HG02763 (cell line): Measurements from ENCODE around the gene KRT32.

Experiments
- ATAC-seq: cut with Tn5 transposase; IDR thresholded peaks from one replicate; pipeline ENCODE4 v1.9.1; 2021; ENCODE audit warnings: mild to moderate bottlenecking, moderate library complexity; ENCODE audit not compliant: unreplicated experiment

KRT32 gene

DNA sequence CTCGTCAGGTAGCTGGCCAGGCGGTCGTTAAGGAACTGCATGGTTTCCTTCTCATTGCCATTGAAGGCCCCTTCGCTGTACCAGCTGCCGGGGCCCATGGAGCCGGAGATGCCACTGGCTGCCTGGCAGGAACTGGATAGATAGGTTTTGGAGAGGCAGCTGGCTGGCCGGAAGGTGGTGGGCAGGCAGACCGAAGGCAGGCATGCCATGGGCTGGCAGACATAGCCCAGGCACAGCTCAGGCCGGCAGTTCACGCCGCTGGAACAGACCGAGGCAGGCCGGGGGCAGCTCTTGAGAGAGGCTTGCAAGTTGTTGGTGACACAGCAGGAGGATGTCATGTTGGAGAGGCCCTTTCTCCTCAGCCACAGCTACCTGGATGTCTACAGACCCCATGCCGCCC lies at the start of gene KRT32:
Gene KRT32, minus strand, starts transcription at position 399 of the 400 bp plus-strand sequence. Its CDS starts 61 bp downstream, at position 338.
- no peak for ATAC-seq

DNA sequence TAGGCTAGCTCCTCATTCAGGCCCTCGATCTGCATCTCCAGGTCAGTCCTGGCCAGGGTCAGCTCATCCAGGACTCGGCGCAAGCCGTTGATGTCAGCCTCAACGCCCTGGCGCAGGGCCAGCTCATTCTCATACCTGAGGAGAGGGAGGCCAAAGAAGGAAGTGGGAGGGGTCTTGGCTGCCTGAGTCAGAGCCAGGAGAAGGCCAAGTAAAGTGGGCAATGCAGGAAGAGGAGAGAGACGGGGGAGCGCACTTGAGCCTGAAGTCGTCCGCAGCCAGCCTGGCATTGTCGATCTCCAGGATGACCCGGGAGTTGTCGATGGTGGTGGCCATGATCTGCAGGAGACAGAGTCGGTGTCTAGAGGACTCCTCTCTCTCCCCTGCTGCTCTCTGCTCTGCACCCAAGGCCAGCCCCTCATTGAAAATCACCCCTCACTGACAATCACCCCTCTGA lies 49.7 kb upstream of the KRT32 start:
- ATAC-seq: no peak

DNA sequence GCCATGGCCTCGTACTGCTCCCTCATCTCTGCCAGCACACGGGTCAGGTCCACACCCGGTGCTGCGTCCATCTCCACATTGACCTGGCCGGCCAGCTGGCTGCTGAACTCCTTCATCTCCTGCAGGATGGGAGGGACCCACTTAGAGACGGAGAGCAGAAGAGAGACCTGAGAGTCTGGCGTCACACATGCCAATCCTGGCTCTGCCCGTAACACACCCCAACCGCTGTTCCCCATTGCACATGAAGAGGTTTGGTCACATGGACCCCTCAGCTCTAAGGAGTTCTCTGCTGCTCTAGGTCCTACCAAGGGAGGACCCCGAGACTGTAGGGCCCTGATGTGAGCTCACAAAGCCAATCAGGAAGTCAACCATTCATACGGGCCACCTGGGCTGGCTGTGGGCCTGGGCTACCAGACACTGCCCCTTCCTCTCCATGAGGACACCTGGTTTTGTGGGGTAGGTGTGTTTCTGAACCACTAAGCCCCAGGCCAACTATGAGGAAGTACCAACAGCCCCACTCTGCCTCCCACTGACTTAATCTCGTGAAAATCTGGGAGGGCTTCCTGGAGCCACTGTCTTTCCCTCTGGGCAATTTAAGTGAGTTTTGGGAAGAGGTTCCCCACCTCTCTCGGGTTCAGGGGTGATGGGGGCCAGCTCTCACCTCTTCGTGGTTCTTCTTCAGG lies 49.1 kb upstream of the KRT32 start:
- no peak for ATAC-seq

DNA sequence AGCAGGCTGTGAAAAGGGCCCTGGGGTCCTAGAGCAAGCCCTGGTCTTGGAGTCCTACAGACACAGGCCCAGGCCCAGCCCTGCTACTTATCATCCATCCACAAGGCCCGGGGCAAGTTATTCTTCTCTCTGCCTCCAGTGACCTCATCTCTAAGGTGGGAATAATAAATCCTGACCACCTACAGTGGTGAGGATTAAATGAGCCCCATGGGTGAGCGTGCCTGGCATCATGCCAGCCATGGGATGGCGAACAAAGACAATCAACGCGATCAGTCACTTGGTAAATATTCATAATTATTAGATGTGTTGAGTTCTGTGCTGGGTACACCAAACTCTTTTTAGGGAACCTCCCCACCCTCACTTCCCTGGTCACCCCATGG lies 46.0 kb upstream of the KRT32 start:
- ATAC-seq: no peak

DNA sequence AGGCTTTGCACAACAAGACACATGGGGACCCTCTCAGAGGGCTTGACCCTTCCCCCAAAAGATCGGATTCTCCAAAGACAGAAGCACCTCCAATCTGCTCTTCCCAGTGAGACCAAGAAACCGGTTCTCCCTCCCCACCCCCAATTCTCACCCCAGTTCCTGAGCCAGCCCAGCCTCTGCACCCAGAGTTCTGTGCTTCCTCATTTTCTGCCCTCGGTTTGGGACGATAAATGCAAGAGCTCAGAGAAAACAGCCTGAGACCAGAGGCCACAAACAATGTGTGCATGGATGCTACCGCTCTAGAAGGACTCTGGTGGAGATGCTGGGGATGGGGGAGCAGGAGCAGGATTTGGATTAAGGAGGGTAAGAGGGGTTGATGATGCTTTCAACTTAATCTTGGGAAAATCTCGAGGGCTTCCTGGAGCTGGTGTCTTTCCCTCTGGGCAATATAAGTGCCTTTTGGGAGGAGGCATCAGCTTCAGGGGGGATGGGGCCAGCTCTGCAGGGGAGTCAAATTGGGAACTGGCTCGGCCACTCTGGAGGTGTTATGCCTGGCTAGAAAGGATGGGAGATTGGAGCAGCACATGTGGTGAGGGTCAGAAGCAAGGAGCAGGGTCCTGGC lies 45.5 kb upstream of the KRT32 start:
- ATAC-seq: no peak

DNA sequence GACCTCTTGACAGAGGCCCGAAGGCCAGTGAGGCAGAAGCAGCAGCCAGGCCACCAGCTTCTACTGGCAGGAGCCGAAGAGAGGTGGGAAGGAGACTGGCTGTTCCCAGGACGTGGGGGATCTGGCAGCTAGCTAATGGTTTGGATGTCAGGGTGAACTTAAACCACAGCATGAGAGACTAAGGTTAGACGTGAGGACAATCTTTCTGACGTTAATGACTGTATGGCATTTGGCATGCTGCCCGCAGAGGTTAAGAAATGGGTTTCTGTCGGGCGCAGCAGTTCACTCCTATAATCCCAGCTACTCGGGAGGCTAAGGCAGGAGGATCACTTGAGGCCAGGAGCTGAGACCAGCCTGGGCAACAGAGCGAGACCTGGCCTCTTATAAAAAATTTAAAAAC lies 44.5 kb upstream of the KRT32 start:
- no peak for ATAC-seq

DNA sequence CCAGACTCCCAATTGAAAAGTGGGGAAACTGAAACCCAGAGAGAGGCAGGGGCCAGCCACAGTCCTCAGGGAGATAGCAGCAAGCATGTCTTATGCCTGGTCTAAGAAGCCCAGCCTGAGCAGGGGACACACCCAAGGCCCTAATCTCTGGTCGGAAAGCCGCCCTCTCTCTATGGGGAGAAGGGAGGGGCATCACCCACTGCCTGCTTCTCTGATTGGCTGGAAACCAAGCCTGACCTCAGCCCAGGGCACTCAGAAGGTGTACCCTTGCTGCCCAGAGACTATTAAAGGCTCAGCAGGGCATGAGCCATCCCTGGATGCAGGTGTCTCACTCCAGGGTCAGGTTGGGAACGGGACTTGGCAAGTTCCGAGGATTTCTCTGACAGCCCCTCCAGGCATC lies 43.9 kb upstream of the KRT32 start:
- ATAC-seq: no peak

DNA sequence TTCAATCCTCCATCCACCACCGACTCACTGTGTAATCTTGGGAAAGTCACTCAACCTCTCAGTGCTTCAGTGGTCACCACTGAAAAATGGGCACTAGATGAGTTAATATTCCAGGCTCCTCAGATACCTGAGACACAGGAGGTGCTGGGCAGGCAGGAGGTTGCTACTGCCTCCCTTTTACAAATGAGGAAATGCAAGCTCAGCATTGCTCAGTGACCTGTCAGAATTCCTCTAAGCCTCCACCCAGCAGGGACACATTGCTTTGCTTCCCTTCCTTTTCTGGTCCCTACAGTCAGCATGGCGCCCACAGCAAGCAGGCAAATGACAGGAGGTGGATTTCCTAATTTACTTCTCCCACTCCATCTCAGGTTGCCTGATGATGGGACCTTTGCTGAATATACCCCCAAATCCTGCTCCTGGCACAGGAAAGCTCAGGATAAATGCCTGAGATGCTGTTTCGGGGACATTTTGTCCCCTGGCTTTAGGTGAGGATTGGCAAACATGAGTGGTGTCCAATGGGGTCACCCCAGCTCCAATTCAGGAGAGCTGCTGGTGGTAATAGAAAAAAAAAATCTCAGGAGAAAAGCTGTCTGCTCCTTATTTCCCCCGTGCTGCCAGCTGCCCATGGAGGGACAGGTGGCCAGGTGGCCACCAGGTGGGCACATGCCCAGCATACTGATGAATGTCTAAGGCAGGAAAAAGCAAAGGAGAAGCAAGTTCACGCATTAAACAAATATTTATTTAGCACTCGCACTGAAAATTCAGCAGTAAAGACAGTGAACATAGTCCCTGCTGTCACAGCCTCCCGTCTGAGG lies 43.3 kb upstream of the KRT32 start:
- no peak for ATAC-seq

DNA sequence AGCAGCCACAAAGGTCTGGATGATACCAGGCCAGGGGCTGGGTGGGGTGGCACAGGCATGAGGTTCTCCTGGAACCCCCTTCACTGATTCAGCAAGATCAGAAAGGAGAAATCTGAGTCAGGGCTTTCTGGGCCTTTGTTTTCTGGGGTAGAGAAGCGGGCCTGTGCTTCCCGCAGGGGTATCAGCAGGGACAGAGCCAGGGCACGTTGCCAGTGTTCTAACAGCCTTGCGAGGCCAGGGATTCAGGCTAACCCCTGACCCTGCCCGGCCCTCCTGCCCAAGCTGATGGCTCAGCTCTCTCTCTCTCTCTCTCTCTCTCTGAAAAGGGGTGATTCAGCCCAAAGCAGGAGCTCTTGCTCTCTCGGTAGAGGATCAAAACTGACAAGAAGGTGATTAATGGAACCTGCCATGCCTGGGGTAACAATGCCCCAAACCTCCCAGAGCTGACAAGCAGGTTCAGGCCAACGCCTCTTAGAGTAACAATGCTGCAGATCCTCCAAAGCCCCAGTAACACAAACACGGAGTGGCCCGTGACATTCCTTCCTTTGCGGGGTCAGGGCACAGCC lies 40.2 kb upstream of the KRT32 start:
- ATAC-seq: no peak

DNA sequence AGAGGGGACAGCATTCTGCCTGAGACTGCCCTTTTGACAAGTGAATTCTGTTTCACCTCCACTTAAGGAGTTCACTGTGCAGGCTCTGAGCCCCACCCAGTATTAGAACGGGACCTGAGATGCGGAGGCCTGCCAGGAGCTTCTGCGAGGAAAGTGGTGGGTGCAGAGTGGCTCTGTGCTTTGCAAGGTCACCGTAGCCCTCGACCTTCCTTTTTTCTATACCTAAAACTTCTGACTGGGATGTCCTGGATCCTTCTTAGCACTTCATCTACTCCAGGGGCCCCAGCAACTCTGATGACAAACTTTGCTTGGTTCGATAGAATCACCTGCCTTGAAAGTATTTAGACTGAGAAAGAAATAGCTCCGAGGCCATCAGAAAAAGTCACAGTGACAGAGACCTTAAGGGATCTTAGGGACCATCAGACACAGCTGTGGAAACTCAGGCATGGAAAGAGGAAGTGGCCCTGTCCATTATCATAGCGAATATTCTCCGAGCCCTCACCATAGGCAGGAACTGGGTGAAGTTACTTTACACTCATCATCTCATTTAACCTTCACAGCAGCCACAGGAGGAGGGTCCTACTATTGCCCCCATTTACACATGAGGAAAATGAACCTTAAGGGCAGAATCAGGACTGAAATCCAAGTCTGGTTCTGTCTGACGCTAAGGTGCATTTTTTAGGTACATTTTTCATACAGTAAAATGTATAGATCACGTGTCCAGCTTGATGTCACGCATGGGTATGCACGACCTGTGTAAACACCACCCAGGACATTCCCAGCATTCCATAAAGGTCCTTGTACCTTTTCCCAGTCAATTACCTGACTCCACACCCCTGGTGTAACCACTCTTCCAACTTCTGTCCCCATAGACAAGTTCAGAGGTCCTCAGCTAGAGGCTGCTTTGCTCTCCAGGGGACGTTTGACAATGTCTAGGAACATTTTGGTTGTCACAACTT lies 38.9 kb upstream of the KRT32 start:
- ATAC-seq: no peak

DNA sequence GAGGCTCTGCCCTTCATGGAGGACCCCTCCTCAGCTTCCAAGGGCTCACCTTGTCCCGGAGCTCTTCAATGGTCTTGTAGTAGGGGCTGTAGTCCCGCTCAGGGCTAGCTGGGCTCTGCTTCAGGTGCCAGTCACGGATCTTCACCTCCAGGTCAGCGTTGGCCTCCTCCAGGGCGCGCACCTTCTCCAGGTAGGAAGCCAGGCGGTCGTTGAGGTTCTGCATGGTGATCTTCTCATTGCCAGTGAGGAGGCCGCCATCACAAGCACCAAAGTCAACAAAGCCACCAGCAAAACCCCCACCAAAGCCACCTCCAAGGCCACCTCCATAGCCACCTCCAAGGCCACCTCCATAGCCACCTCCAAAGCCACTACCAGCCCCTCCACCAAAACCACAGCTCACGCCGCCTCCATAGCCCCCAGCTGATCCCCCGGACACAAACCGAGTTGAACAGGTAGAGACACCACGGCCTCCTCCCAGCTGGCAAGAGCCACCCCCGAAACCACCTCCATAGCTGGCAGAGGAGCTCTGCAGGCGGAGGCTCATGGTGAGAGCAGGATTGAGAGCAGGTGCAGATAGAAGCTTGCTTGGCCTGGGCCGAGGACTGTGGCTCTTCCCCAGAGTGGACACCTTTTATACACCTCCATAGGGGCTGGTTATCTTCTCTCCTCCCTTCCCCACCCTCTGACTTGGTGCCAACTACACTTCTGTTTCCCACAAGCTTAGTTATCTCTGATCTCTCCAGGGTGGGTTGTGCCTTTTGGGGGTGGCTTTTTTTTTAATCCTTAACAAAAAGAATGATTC lies 38.0 kb upstream of the KRT32 start, which contains the start of gene KRT13:
Gene KRT13, minus strand, starts transcription at position 606 of the 802 bp plus-strand sequence. Its CDS starts 62 bp downstream, at position 544.
- ATAC-seq: no peak

DNA sequence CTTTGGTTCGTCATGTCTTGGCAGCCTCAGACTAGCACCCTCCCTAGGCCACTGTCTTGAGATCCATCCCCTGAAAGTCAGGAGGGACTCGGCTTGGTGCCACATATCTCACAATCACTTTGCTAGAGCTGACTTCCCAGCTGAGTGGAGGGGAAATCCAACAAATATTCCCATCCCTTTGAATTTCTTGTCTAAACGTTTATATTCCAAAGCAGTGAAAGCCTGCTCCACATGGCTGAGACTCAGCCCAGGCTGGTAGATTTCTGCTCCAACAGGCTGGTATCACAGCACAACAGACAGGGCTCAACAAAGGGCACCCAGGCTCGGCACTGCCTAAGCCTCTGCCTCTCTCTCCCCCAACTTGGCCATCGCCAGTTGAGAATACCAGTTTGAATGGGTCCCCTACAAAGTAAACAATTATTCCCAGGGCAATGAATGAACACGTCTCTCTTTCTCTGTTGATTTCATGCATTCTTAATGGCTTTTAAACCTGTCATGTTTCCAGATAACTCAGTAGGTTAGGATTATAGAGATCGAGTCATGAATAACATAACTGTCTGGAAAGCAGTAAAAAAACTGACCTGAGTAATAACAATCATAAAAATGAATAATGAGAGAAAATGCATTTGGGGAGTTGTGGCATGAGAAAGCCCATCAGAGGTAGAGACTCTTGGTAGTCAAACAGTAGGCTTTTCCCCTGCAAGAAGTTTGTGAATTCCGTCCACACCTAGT lies 37.2 kb upstream of the KRT32 start:
- no peak for ATAC-seq

DNA sequence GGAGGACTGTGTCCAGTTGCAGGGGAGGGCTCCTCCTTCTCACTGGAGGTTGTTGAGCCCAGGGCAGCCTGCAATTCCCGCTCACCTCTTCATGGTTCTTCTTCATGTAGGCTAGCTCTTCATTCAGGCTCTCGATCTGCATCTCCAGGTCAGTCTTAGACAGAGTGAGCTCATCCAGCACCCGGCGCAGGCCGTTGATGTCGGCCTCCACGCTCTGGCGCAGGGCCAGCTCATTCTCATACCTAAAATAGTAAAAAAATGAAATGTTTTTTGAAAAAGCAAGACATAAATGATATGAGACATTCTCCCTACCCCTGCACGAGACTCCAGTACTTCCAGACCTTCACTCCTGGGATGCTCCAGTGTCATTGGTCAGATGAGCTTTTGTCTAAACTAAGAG lies 36.0 kb upstream of the KRT32 start:
- no peak for ATAC-seq

DNA sequence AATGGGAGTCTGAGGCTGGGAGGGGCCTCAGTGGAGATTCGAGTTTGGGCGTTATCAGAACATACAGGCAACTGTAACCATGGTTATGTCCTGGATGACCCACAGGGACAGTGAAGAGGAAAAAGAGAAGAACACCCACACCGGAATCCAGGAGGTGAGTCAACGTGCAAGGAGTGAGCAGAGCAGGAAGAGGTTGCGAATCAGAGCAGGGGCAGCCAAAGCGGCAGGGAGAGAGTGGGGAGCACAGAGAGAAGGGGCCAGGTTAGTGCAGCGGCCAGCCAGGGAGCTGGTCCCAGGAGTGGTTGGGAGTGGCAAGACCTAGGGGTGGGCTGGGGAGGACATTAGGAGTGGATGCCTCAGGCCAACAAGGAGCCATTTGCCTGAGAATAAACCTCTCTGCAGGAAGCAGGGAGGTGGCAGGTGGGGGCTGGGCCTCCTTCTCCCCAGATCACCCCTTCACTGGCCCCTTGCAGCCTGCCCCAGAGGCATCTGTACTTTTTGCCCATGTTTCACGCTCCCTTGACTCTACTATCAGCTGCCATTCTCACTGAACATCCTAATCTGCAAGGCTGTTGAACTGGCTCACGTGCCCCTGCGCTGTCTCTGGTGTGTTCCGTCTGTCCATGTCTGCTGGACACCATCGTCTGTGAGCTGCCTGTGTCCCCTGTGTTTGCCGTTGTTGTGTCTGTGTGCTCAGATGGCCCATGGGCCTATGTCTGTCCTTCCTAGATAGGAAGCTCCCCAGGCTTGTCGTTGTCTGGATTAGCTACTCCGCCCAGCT lies 33.1 kb upstream of the KRT32 start:
- ATAC-seq: no peak

DNA sequence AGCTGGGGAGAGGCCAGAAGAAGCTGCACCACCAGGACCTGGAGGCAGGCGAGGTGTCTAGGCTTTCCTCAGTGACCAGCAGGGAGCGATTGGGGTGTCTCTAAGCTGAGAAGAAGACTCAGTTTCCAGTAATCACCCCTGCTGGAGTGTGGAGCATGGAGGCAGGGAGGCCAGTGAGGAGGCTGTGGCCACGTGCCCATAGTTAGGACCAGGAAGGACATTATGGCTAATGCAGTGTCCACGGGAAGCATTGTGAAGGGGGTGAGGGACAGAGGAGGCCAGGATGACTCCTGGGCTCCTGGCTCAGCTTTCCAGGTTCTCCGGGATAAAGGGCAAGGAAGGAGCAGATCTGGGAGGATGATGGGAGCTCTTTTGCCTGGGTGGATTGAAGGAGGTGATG lies 32.5 kb upstream of the KRT32 start:
- no peak for ATAC-seq

DNA sequence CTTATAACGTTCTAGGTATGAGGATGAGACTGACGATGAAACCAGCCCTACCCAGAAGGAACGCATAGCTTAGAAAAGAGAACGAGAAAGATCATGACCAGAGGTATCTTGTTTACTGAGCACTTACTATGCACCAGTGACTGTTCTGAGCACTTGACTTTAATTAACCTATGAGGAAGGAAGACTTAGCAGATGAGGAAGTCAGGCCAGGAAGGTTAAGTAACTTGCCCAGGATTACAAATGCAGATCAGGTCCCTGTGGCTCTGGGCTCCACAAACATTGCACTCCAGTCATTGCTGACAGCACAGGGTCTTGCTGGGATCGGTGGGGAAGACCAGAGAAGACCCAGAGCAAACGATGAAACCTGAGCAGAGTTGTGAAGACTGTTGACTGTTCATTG lies 31.1 kb upstream of the KRT32 start:
- ATAC-seq: no peak

DNA sequence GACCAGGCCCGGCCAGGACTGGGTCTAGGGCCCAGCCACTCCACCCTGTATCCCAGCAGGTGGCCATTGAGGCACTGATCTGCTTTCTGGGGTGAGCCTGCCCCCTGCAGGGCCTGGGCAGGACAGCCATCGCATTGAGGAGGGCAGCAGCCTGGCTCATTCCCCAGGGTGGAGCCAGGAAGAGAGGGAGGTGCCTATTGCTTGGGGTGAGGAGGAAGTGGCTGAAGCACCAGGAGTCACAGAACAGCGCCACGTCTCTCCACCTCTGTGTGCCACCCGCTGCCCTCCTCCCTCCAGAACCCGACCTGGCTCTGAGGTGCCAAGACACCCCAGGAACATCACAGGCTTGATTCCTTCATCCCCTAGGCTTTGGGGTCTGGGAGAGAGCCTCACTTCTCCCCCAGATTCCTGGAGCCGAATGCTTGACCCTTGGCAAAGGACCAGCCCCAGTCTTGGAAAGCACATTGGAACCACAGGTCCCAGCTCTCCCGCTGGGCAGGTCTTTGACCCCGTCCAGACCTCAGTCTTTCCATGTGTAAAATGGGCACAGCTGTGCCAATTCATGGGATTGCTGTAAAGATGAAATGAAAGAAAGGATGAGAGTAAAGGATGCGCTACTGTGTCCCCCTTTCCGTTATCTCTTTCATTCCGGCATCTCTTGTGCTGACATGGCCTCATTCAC lies 29.8 kb upstream of the KRT32 start:
- ATAC-seq: peak; percentile 69

DNA sequence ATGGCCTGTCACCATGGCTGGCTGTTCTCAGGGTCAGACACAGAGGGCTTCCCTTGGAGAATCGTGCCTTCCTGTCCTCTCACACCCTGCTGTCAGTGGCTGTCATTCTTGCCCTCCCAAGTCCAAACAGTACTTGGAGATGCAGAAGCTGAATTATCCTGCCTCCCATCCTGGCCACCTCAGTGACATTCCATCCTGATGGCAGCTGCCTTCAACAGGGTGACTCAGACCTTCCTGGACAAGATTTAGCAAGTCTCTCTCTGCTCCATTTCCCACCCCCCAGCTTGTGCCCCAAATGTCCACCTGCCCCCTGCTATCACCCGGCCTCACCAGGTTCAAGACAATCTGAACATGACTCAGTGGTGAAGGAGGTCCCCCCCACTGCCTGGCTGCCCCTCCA lies 27.3 kb upstream of the KRT32 start:
- no peak for ATAC-seq
